ENCODE results near the gene ASAP2.

The ASAP2 gene

GRCh38 chr2:9302755-9303154, 96.1 kb downstream of the ASAP2 start:
- H3K36me3 ChIP-seq (ENCODE audit: control insufficient read depth in 1 of 2, insufficient read depth in 2 of 2, low read length in 2 of 2), result no peaks in the 10 kb centered on the region
- H3K4me3 ChIP-seq (ENCODE audit: low read depth in 1 of 2, low read length in 2 of 2), result no peak overlapping the region
- H3K9me3 ChIP-seq (ENCODE audit: control insufficient read depth in 1 of 2, low read length in 2 of 2), result no peaks in the 10 kb centered on the region
- peaks cover 0 to 4% of the 10 kb centered on the region in 2 donors for H3K4me1 ChIP-seq (ENCODE audit: control insufficient read depth in 1 of 2, insufficient read depth in 2 of 2, low read length in 2 of 2)
- H3K27ac ChIP-seq (ENCODE audit: low read depth, low read length), result no peak overlapping the region
- H3K27me3 ChIP-seq (ENCODE audit: control insufficient read depth in 1 of 2, insufficient read depth in 2 of 2, low read length in 2 of 2), result no peaks in the 10 kb centered on the region
- no peak overlapping the region for H3K9ac ChIP-seq (ENCODE audit: low read depth in 1 of 2, low read length in 2 of 2)

DNA sequence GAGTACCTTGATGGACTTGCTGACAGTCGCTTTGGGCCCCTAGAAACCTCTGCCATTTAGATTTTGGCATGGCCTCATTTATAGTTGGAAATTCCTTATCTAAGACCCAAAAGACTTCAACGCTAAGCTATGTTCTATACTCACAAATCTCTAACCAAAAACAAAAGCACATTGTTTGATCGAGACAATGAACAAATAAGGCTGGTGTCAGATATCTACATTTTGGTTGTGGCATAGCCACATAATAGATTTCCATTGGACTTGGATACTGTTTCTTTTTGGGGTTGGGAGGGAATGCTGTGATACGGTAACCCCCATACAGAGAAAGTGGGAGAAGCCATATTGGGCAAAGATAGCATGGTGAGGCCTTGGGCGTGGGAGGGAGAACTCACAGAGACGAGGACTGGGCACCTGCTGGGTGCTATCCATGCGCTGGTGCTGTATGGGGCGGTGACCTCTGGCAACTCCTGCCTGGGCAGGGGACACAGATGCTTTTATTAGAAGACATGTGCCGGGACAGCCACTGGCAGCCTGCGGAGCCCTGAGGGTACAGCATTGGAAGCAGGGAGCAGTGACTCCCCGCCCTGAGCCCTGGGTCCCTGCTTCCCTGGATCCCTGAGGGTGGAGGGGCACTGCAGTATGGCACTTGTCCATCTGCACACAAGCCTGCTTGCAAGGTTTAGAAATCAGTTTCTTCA, 97.1 kb downstream of the ASAP2 start:
- Histone ChIP-seq H3K36me3 (ENCODE audit: control insufficient read depth in 1 of 2, insufficient read depth in 2 of 2, low read length in 2 of 2) (no peaks in the 10 kb centered on the region), H3K9me3 (ENCODE audit: control insufficient read depth in 1 of 2, low read length in 2 of 2) (no peaks in the 10 kb centered on the region), H3K4me1 (ENCODE audit: control insufficient read depth in 1 of 2, insufficient read depth in 2 of 2, low read length in 2 of 2) (peaks cover 0 to 4% of the 10 kb centered on the region in 2 donors), H3K4me3 (ENCODE audit: low read depth in 1 of 2, low read length in 2 of 2) (no peak overlapping the region), H3K9ac (ENCODE audit: low read depth in 1 of 2, low read length in 2 of 2) (no peak overlapping the region), H3K27ac (ENCODE audit: low read depth, low read length) (no peak overlapping the region), H3K27me3 (ENCODE audit: control insufficient read depth in 1 of 2, insufficient read depth in 2 of 2, low read length in 2 of 2) (no peaks in the 10 kb centered on the region)

GRCh38 chr2:9306911-9307310, 100.3 kb downstream of the ASAP2 start:
- Histone ChIP-seq H3K4me3 (ENCODE audit: low read depth in 1 of 2, low read length in 2 of 2) (no peak overlapping the region), H3K4me1 (ENCODE audit: control insufficient read depth in 1 of 2, insufficient read depth in 2 of 2, low read length in 2 of 2) (peaks cover 18 to 27% of the 10 kb centered on the region in 2 donors), H3K27ac (ENCODE audit: low read depth, low read length) (no peak overlapping the region), H3K36me3 (ENCODE audit: control insufficient read depth in 1 of 2, insufficient read depth in 2 of 2, low read length in 2 of 2) (no peaks in the 10 kb centered on the region), H3K9me3 (ENCODE audit: control insufficient read depth in 1 of 2, low read length in 2 of 2) (no peaks in the 10 kb centered on the region), H3K27me3 (ENCODE audit: control insufficient read depth in 1 of 2, insufficient read depth in 2 of 2, low read length in 2 of 2) (no peaks in the 10 kb centered on the region), H3K9ac (ENCODE audit: low read depth in 1 of 2, low read length in 2 of 2) (no peak overlapping the region)

DNA sequence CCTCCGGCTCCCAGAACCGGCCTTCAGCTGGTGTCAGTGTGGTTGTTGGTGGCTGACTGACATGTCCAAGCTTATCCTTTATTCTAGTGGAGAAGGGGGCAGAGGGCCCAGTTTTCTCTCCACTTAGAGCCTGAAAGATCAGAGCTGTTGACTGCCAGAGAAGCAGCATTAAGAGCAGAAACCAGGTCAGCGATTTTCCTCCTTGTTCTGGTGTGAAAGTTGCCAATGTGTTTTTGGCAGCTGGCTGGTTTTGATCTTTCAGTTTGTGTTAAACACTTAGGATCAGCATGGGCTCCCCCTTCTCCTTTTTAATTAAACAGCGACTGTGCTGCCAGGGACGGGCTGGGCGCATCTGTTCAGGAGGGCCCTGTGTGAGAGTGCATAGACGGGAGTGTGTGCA, 100.9 kb downstream of the ASAP2 start:
- H3K27me3 ChIP-seq (ENCODE audit: control insufficient read depth in 1 of 2, insufficient read depth in 2 of 2, low read length in 2 of 2), result no peaks in the 10 kb centered on the region
- no peak overlapping the region for H3K27ac ChIP-seq (ENCODE audit: low read depth, low read length)
- H3K9ac ChIP-seq (ENCODE audit: low read depth in 1 of 2, low read length in 2 of 2), result no peak overlapping the region
- no peak overlapping the region for H3K4me3 ChIP-seq (ENCODE audit: low read depth in 1 of 2, low read length in 2 of 2)
- H3K4me1 ChIP-seq (ENCODE audit: control insufficient read depth in 1 of 2, insufficient read depth in 2 of 2, low read length in 2 of 2), result peaks cover 18 to 27% of the 10 kb centered on the region in 2 donors
- no peaks in the 10 kb centered on the region for H3K9me3 ChIP-seq (ENCODE audit: control insufficient read depth in 1 of 2, low read length in 2 of 2)
- no peaks in the 10 kb centered on the region for H3K36me3 ChIP-seq (ENCODE audit: control insufficient read depth in 1 of 2, insufficient read depth in 2 of 2, low read length in 2 of 2)

- H3K4me1 ChIP-seq (ENCODE audit: control insufficient read depth in 1 of 2, insufficient read depth in 2 of 2, low read length in 2 of 2), result peaks cover 18 to 27% of the 10 kb centered on the region in 2 donors
- no peak overlapping the region for H3K27ac ChIP-seq (ENCODE audit: low read depth, low read length)
- no peaks in the 10 kb centered on the region for H3K27me3 ChIP-seq (ENCODE audit: control insufficient read depth in 1 of 2, insufficient read depth in 2 of 2, low read length in 2 of 2)
- H3K9me3 ChIP-seq (ENCODE audit: control insufficient read depth in 1 of 2, low read length in 2 of 2), result no peaks in the 10 kb centered on the region
- H3K4me3 ChIP-seq (ENCODE audit: low read depth in 1 of 2, low read length in 2 of 2), result no peak overlapping the region
- no peak overlapping the region for H3K9ac ChIP-seq (ENCODE audit: low read depth in 1 of 2, low read length in 2 of 2)
- no peaks in the 10 kb centered on the region for H3K36me3 ChIP-seq (ENCODE audit: control insufficient read depth in 1 of 2, insufficient read depth in 2 of 2, low read length in 2 of 2)
Measured at GRCh38 chr2:9308186-9308955, 101.8 kb downstream of the ASAP2 start.

DNA sequence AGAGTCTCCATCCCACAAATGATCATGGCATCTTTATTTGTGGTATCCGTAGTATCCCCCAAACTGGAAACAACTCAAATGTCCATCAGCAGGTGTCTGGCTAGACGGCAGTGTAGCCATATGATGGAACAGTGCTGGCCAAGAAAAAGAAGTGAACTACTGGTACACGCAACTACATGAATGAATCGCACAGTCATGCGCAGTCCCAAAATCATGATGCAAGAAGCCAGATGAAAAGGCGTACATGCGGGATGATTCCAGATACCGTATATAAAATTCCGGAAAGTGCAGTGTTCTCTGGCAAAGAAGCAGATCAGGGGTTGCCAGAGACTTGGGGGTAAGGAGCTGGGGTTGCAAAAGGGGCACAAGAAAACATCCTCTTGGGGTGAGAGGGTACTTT, 102.5 kb downstream of the ASAP2 start:
- no peak overlapping the region for H3K4me3 ChIP-seq (ENCODE audit: low read depth in 1 of 2, low read length in 2 of 2)
- H3K9ac ChIP-seq (ENCODE audit: low read depth in 1 of 2, low read length in 2 of 2), result no peak overlapping the region
- no peaks in the 10 kb centered on the region for H3K36me3 ChIP-seq (ENCODE audit: control insufficient read depth in 1 of 2, insufficient read depth in 2 of 2, low read length in 2 of 2)
- H3K27ac ChIP-seq (ENCODE audit: low read depth, low read length), result no peak overlapping the region
- H3K4me1 ChIP-seq (ENCODE audit: control insufficient read depth in 1 of 2, insufficient read depth in 2 of 2, low read length in 2 of 2), result peaks cover 18 to 27% of the 10 kb centered on the region in 2 donors
- no peaks in the 10 kb centered on the region for H3K9me3 ChIP-seq (ENCODE audit: control insufficient read depth in 1 of 2, low read length in 2 of 2)
- H3K27me3 ChIP-seq (ENCODE audit: control insufficient read depth in 1 of 2, insufficient read depth in 2 of 2, low read length in 2 of 2), result no peaks in the 10 kb centered on the region

- H3K4me3 ChIP-seq (ENCODE audit: low read depth in 1 of 2, low read length in 2 of 2), result peak overlapping the region in 1 of 2 donors; percentile 32
- peak overlapping the region; percentile 46 for H3K27ac ChIP-seq (ENCODE audit: low read depth, low read length)
- H3K36me3 ChIP-seq (ENCODE audit: control insufficient read depth in 1 of 2, insufficient read depth in 2 of 2, low read length in 2 of 2), result no peaks in the 10 kb centered on the region
- H3K27me3 ChIP-seq (ENCODE audit: control insufficient read depth in 1 of 2, insufficient read depth in 2 of 2, low read length in 2 of 2), result no peaks in the 10 kb centered on the region
- peak overlapping the region in 1 of 2 donors; percentile 20 for H3K9ac ChIP-seq (ENCODE audit: low read depth in 1 of 2, low read length in 2 of 2)
- peaks cover 18 to 27% of the 10 kb centered on the region in 2 donors for H3K4me1 ChIP-seq (ENCODE audit: control insufficient read depth in 1 of 2, insufficient read depth in 2 of 2, low read length in 2 of 2)
- no peaks in the 10 kb centered on the region for H3K9me3 ChIP-seq (ENCODE audit: control insufficient read depth in 1 of 2, low read length in 2 of 2)
Measured at GRCh38 chr2:9310377-9310776, 103.8 kb downstream of the ASAP2 start.

DNA sequence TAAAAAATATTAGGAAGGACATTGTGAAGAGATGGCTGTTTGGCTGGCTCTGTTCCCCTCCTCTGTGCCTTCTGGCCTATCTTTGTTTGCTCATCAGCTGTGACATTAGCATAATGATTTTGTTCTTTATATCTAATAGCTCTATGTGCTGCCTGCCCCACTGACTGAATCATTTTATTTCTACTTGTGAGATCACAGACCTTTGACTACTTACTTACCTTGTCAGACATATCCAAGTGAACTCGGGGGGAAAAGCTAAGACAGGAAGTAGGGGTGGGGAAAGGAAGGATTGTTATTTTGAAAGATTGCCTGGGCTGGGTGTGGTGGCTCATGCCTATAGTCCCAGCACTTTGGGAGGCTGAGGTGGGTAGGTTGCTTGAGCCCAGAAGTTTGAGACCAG, 104.2 kb downstream of the ASAP2 start:
- peaks cover 18 to 27% of the 10 kb centered on the region in 2 donors for H3K4me1 ChIP-seq (ENCODE audit: control insufficient read depth in 1 of 2, insufficient read depth in 2 of 2, low read length in 2 of 2)
- peak overlapping the region in 1 of 2 donors; percentile 32 for H3K4me3 ChIP-seq (ENCODE audit: low read depth in 1 of 2, low read length in 2 of 2)
- no peaks in the 10 kb centered on the region for H3K9me3 ChIP-seq (ENCODE audit: control insufficient read depth in 1 of 2, low read length in 2 of 2)
- H3K9ac ChIP-seq (ENCODE audit: low read depth in 1 of 2, low read length in 2 of 2), result peak overlapping the region in 1 of 2 donors; percentile 20
- no peaks in the 10 kb centered on the region for H3K36me3 ChIP-seq (ENCODE audit: control insufficient read depth in 1 of 2, insufficient read depth in 2 of 2, low read length in 2 of 2)
- peak overlapping the region; percentile 46 for H3K27ac ChIP-seq (ENCODE audit: low read depth, low read length)
- no peaks in the 10 kb centered on the region for H3K27me3 ChIP-seq (ENCODE audit: control insufficient read depth in 1 of 2, insufficient read depth in 2 of 2, low read length in 2 of 2)

DNA sequence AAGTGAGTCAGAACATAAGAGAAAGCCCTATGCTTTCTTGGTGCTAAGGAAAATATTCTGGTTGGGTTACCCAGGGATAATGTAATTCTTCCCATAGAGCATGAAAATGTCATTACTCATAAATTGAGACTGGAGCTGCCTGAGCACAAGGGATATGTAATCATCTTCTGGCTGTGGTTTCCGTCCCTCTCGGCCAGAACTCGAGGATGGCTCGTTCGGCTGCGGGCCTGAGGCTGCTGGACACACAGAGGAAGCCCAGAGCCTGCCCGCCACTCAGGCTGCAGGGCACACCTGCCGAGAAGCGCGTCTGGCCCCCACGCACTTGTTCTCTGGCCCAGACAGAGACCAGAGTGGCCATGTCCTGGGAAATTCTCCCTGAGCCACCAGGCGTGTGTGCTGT, 104.9 kb downstream of the ASAP2 start:
- Histone ChIP-seq H3K9me3 (ENCODE audit: control insufficient read depth in 1 of 2, low read length in 2 of 2) (no peaks in the 10 kb centered on the region), H3K4me1 (ENCODE audit: control insufficient read depth in 1 of 2, insufficient read depth in 2 of 2, low read length in 2 of 2) (peaks cover 18 to 27% of the 10 kb centered on the region in 2 donors), H3K27ac (ENCODE audit: low read depth, low read length) (no peak overlapping the region), H3K27me3 (ENCODE audit: control insufficient read depth in 1 of 2, insufficient read depth in 2 of 2, low read length in 2 of 2) (no peaks in the 10 kb centered on the region), H3K36me3 (ENCODE audit: control insufficient read depth in 1 of 2, insufficient read depth in 2 of 2, low read length in 2 of 2) (no peaks in the 10 kb centered on the region), H3K9ac (ENCODE audit: low read depth in 1 of 2, low read length in 2 of 2) (no peak overlapping the region), H3K4me3 (ENCODE audit: low read depth in 1 of 2, low read length in 2 of 2) (no peak overlapping the region)

DNA sequence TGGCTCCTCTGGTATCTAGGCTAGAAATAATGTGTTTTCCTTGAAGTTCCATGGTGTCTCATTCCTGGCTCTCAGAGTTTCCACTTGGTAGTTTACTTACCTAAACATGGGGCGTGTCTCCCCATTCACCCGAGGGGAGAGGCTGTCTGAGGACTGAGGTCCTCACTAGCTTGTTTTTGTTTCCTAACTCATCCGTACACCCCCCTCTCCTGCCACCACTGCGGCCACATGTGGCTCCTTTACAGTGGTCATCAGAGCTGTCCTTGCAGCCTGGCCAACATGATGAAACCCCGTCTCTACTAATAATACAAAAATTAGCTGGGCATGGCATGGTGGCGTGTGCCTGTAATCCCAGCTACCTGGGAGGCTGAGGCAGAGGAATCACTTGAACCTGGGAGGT, 106.0 kb downstream of the ASAP2 start:
- Histone ChIP-seq H3K4me3 (ENCODE audit: low read depth in 1 of 2, low read length in 2 of 2) (no peak overlapping the region), H3K27ac (ENCODE audit: low read depth, low read length) (no peak overlapping the region), H3K36me3 (ENCODE audit: control insufficient read depth in 1 of 2, insufficient read depth in 2 of 2, low read length in 2 of 2) (no peaks in the 10 kb centered on the region), H3K27me3 (ENCODE audit: control insufficient read depth in 1 of 2, insufficient read depth in 2 of 2, low read length in 2 of 2) (no peaks in the 10 kb centered on the region), H3K9ac (ENCODE audit: low read depth in 1 of 2, low read length in 2 of 2) (no peak overlapping the region), H3K9me3 (ENCODE audit: control insufficient read depth in 1 of 2, low read length in 2 of 2) (no peaks in the 10 kb centered on the region), H3K4me1 (ENCODE audit: control insufficient read depth in 1 of 2, insufficient read depth in 2 of 2, low read length in 2 of 2) (peaks cover 18 to 23% of the 10 kb centered on the region in 2 donors)
